HL-60 (cell line): ENCODE results near the gene PDCD6IP.

Experiments used
- DNase-seq, 2 experiments: peaks; one replicate each; pipeline ENCODE4 v3.0.0-alpha.2; 2010 to 2020; ENCODE audit warnings: low read depth in 1 of 2, low spot score in 1 of 2
- H3K27ac ChIP-seq: fragments of 250-450 bp; sonication (Bioruptor Pico); replicated peaks from 2 replicates; pipeline ENCODE4 v1.5.1; 2020; ENCODE audit warnings: mild to moderate bottlenecking, moderate library complexity
- H3K27me3 ChIP-seq: fragments of 250-450 bp; sonication (Bioruptor Pico); 2 replicates; pipeline ENCODE4 v1.5.1; 2021; ENCODE audit warnings: mild to moderate bottlenecking, moderate library complexity; ENCODE audit not compliant: insufficient read depth, poor library complexity, severe bottlenecking
- H3K4me3 ChIP-seq: replicated peaks from 2 replicates; pipeline ENCODE4 v1.5.1; 2011; ENCODE audit warnings: mild to moderate bottlenecking, control low read depth, low read length; ENCODE audit not compliant: insufficient read depth
- CTCF ChIP-seq: IDR thresholded peaks from one replicate; pipeline ENCODE4 v1.5.1; 2011; ENCODE audit warnings: low read length, control low read depth, inconsistent platforms; ENCODE audit not compliant: insufficient read depth
- GABPA ChIP-seq: IDR thresholded peaks from 2 replicates; pipeline ENCODE4 v1.6.1; 2012; ENCODE audit warnings: low read depth
- POLR2AphosphoS5 ChIP-seq: IDR thresholded peaks from 2 replicates; pipeline ENCODE4 v1.6.1; 2012; ENCODE audit warnings: low read depth
- REST ChIP-seq: IDR thresholded peaks from 2 replicates; pipeline ENCODE4 v1.6.1; 2012; ENCODE audit warnings: low read depth; ENCODE audit not compliant: insufficient replicate concordance
- SPI1 ChIP-seq: IDR thresholded peaks from 2 replicates; pipeline ENCODE4 v1.6.1; 2012; ENCODE audit warnings: low read depth, mild to moderate bottlenecking, borderline replicate concordance

Gene PDCD6IP

GRCh38 chr3:33803894-33804526 lies 5.6 kb downstream of the PDCD6IP start:
- Histone ChIP-seq H3K4me3 (no peak overlapping the region), H3K27me3 (no peaks in the 10 kb centered on the region), H3K27ac (no peak overlapping the region)
- no peak for DNase-seq
- TF ChIP-seq SPI1 (no peak), CTCF (no peak), POLR2AphosphoS5 (no peak)

GRCh38 chr3:33807191-33807590 lies 8.8 kb downstream of the PDCD6IP start:
- H3K27ac ChIP-seq: no peak overlapping the region
- H3K4me3 ChIP-seq: no peak overlapping the region
- no peaks in the 10 kb centered on the region for H3K27me3 ChIP-seq
- TF ChIP-seq REST (no peak), POLR2AphosphoS5 (no peak)
- no peak for DNase-seq

- TF ChIP-seq REST (no peak), SPI1 (no peak), POLR2AphosphoS5 (no peak), GABPA (no peak), CTCF (no peak)
- DNase-seq: no peak
- H3K27ac ChIP-seq: no peak overlapping the region
- no peaks in the 10 kb centered on the region for H3K27me3 ChIP-seq
- H3K4me3 ChIP-seq: no peak overlapping the region
Measured at GRCh38 chr3:33808559-33808958, 10.1 kb downstream of the PDCD6IP start.

- no peak for DNase-seq
- TF ChIP-seq SPI1: no peak
- no peak for TF ChIP-seq CTCF
- TF ChIP-seq REST: no peak
- H3K4me3 ChIP-seq: no peak overlapping the region
- H3K27ac ChIP-seq: no peak overlapping the region
- no peaks in the 10 kb centered on the region for H3K27me3 ChIP-seq
Measured at GRCh38 chr3:33810545-33810944, 12.1 kb downstream of the PDCD6IP start.
